Motor neuron (in vitro differentiated cells): ENCODE data around the gene SORCS1. TPM values are rescaled to one million over a fixed set of nuclear protein-coding genes. Genes with fewer than 3 reads are reported as not detected.

ENCODE experiments used
- ATAC-seq, 8 experiments: fragments of 200-7000 bp; cut with Tn5 transposase; replicated peaks in 6 of 8; 2 replicates each; pipeline ENCODE4 v1.8.0; 2021; ENCODE audit warnings: mild to moderate bottlenecking in 8 of 8, moderate library complexity in 8 of 8
- H3K27ac ChIP-seq, 2 donors: fragments of 250-450 bp; sonication (Bioruptor Pico); 2 replicates each; pipeline ENCODE4 v1.9.0; 2021; ENCODE audit warnings: antibody characterized with exemption in 2 of 2, mild to moderate bottlenecking in 2 of 2, moderate library complexity in 1 of 2
- H3K4me1 ChIP-seq, 2 donors: fragments of 250-450 bp; sonication (Bioruptor Pico); replicated peaks in 1 of 2; 2 replicates each; pipeline ENCODE4 v1.6.1; 2021; ENCODE audit warnings: antibody characterized with exemption in 2 of 2, mild to moderate bottlenecking in 2 of 2, moderate library complexity in 1 of 2
- H3K4me3 ChIP-seq, 5 donors: fragments of 250-450 bp; sonication (Bioruptor Pico); 2 replicates each; pipeline ENCODE4 v1.9.0; 2021; ENCODE audit warnings: antibody characterized with exemption in 5 of 5, mild to moderate bottlenecking in 5 of 5, moderate library complexity in 4 of 5
- WGBS, 10 experiments: fragments of 450-650 bp; shearing (Covaris generic); methylation state at CpG; one replicate each; pipeline ENCODE4 v1.0.0; 2022; 5-methylcytosine and 5-hydroxymethylcytosine counted together
- in situ Hi-C, 9 experiments: fragments of 400-800 bp; cut with MboI; loops; one replicate each; pipeline ENCODE4 v1.15.0; 2021; ENCODE audit warnings: low sequenced_read_pairs in 9 of 9, low pct_unique_long_range_greater_than_20kb in 2 of 9; ENCODE audit not compliant: unreplicated experiment in 9 of 9
- total RNA-seq, 8 experiments: library from RNA; unstranded; fragments of 300-600 nt; gene quantifications; 2 replicates each; pipeline versions ENCODE4 v1.2.3 to v1.2.4, GENCODE V29; 2022

Gene SORCS1
- total RNA-seq, 8 experiments from 2014 or later: 0.27 to 17.0 (median 11.0) TPM

- 17 to 100% (median 100%) methylated on average over 1 of the region's 1 CpG; no CpG with 5 or more reads in 7 of the 10 experiments for WGBS, 10 experiments
- peak in 4 of 8 experiments; percentile 21 to 82 (median 36) for ATAC-seq
- Histone ChIP-seq H3K4me3 (no peak overlapping the region), H3K4me1 (peaks cover 0 to 4% of the 10 kb centered on the region in 2 donors), H3K27ac (no peak overlapping the region)
- in situ Hi-C loops: no loop called here
Measured at GRCh38 chr10:106960812-106961211, 203.7 kb downstream of the SORCS1 start.

GRCh38 chr10:106959521-106959920 is 205.0 kb downstream of the SORCS1 start:
- ATAC-seq: no peak
- peaks cover 0 to 4% of the 10 kb centered on the region in 2 donors for H3K4me1 ChIP-seq
- WGBS, 10 experiments: 3 to 100% (median 74%) methylated on average over 2 to 3 of the region's 3 CpGs
- no peak overlapping the region for H3K27ac ChIP-seq
- in situ Hi-C loops: no loop called here
- no peak overlapping the region for H3K4me3 ChIP-seq

DNA sequence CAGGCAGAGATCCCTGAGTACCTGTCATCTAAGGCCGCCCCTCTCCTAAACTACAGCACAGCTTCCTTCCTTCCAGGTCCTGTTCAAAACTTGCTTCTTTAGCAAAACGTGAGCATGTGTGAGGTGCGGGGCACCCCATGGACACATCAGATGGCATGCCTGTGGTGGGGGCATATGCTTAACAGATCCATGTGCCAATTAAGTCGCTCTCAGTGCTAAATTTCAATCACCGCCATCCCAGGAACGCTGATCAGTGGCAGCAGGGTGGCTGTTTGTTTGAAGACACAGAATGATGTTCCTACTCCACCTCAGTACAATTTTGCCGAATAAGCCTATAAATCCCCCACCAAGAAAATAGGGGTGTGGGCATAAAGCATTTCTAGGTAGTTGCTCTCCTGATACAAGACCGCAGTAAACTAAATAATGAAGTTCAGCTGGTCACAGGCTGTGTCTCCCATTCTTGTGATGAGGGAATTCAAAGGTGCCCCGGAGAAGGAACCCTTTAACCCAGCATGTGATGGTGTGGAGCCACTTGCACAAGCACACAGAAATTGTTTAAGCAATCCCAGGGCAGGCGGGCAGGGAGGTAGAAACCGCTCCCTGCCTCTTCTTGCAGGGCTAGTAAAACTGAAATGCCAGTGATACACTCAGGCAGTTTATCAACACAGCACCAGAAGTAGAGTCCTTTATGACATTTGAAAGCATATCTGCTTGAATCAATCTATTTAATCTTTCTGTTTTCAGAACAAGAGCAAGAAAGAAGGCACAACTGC is 205.7 kb downstream of the SORCS1 start:
- peaks cover 0 to 4% of the 10 kb centered on the region in 2 donors for H3K4me1 ChIP-seq
- WGBS, 10 experiments: 56 to 95% (median 86%) methylated on average over 2 to 8 of the region's 11 CpGs; no CpG with 5 or more reads in 2 of the 10 experiments
- no peak overlapping the region for H3K27ac ChIP-seq
- in situ Hi-C loops: no loop called here
- ATAC-seq: no peak
- no peak overlapping the region for H3K4me3 ChIP-seq

DNA sequence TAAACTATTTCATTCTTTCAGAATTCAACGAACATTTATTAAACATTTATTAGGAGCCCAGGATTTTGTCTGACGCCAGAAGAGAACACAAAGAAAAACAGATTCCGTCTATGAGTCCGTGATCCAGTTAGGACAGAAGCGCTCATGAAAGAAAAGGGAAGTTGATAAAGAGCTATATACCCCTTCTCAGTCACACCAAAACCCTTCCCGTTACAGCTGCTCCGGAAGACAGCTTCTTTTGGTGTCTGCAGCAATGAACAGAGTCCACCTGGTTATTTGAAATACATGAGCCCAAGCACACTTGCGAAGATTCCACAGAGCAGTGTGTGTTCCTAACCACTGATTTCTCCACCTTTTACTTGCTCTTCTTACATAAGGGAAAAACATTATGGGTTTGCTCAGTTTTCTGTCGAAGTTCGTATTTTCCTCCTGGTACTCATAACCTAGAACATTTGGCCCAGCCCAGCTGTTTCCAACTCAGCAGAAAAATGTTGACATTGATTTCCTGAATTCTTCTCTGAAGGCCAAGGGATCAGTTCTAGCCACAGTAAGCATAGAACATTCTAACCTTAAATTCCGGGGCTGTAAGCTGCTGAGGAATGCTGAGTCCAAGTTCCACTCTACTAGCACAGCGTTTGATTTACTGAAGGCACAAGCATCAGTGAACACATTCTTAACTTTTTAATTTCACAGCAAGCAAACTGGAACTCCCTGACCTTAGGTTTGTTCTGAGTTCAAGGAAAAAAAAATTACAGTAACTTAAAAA is 206.5 kb downstream of the SORCS1 start:
- in situ Hi-C loops: no loop called here
- WGBS, 10 experiments: 5 to 98% (median 84%) methylated on average over 4 to 12 of the region's 12 CpGs; no CpG with 5 or more reads in 1 of the 10 experiments
- no peak overlapping the region for H3K27ac ChIP-seq
- H3K4me3 ChIP-seq: no peak overlapping the region
- H3K4me1 ChIP-seq: peaks cover 0 to 4% of the 10 kb centered on the region in 2 donors
- ATAC-seq: no peak

DNA sequence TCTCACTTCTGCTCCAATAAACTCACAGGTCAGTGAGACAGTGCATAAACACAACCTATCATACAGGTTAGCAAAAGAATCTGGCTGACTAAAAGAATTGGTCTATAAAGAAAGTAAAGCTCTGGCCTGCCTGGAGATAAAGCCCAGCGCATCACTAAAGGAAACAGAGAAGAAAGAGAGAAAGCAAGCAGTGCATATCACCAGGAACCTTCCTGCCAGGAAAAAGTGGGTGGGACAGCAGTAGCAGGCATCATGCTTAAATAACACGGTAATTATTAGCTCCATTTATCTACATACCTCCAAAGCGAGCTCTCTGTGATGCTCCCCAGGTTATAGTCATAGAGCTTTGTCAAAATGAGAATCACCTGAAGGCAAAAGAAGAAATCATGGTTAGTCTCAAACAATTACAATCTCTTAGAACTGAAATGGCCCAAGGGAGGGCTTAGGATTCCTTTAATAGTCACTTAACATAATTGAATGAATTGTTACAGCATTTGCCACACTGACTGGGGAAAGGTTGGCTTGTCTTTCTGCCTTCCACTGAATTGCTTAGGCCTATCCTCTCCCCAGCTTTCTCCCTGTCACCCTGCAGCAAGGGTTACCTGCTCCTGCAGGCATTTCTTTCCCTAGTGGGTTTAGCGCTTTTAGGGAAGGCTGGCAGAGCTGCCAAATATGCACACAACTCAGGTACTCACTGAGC is 208.1 kb downstream of the SORCS1 start:
- ATAC-seq: peak in 1 of 8 experiments; percentile 30
- Histone ChIP-seq H3K4me1 (peaks cover 0 to 4% of the 10 kb centered on the region in 2 donors), H3K4me3 (no peak overlapping the region), H3K27ac (no peak overlapping the region)
- 9 to 100% (median 60%) methylated on average over 1 to 3 of the region's 4 CpGs; no CpG with 5 or more reads in 1 of the 10 experiments for WGBS, 10 experiments
- in situ Hi-C loops: no loop called here

DNA sequence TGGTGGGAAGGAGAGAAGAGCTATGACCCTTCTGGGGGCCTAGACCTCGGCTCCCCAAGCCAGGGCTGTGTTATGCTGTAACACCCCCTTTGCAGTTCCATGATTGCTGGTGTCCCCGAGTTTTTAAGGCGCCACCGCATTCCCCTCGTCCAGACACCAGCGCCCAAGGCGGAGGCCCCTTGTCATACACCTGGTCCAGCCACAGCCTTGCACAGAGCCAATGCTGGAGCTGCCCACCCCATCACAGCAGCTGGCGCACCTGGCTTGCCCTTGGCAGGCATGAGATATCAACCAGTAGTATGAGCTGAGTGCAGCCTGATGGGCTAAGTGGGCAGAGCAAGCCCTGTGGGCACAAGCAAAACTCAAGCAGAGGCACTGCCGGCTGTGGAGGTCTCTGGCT is 209.4 kb downstream of the SORCS1 start:
- Histone ChIP-seq H3K4me1 (peaks cover 7 to 9% of the 10 kb centered on the region in 2 donors), H3K27ac (no peak overlapping the region), H3K4me3 (no peak overlapping the region)
- in situ Hi-C loops: no loop called here
- no peak for ATAC-seq
- 40 to 97% (median 95%) methylated on average over 1 to 6 of the region's 9 CpGs; no CpG with 5 or more reads in 7 of the 10 experiments for WGBS, 10 experiments

DNA sequence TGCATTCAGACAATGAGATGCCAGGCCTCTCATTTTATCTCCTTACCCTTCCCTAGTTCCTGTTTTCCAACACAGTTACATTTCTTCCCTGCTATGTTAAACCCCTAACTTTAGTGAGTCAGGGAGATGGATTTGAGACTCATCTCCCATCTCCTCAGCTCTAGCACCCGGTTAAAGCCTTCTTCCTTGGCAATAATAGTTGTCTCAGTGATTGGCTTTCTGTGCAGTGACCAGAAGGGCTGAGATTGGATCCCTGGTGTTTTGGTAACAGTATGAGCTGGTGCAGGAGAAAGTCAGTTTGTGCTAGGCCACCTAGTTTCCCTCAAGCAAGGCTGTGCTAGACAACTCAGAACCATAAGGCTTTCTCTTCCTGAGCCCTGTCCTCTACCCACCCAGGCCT is 212.5 kb downstream of the SORCS1 start:
- no peak for ATAC-seq
- WGBS, 10 experiments: 0 to 100% (median 56%) methylated on average over 1 of the region's 1 CpG; no CpG with 5 or more reads in 4 of the 10 experiments
- Histone ChIP-seq H3K4me1 (peaks cover 8 to 16% of the 10 kb centered on the region in 2 donors), H3K4me3 (no peak overlapping the region), H3K27ac (no peak overlapping the region)
- in situ Hi-C loops: no loop called here

- ATAC-seq: peak in 2 of 8 experiments; percentile 70 to 79
- WGBS, 10 experiments: 12 to 68% (median 34%) methylated on average over 1 to 5 of the region's 5 CpGs; no CpG with 5 or more reads in 2 of the 10 experiments
- Histone ChIP-seq H3K4me3 (no peak overlapping the region), H3K4me1 (peaks cover 8 to 16% of the 10 kb centered on the region in 2 donors), H3K27ac (no peak overlapping the region)
- in situ Hi-C loops: no loop called here
Measured at GRCh38 chr10:106949680-106950478, 214.6 kb downstream of the SORCS1 start.

GRCh38 chr10:106947643-106948042 is 216.9 kb downstream of the SORCS1 start:
- in situ Hi-C loops: no loop called here
- ATAC-seq: no peak

DNA sequence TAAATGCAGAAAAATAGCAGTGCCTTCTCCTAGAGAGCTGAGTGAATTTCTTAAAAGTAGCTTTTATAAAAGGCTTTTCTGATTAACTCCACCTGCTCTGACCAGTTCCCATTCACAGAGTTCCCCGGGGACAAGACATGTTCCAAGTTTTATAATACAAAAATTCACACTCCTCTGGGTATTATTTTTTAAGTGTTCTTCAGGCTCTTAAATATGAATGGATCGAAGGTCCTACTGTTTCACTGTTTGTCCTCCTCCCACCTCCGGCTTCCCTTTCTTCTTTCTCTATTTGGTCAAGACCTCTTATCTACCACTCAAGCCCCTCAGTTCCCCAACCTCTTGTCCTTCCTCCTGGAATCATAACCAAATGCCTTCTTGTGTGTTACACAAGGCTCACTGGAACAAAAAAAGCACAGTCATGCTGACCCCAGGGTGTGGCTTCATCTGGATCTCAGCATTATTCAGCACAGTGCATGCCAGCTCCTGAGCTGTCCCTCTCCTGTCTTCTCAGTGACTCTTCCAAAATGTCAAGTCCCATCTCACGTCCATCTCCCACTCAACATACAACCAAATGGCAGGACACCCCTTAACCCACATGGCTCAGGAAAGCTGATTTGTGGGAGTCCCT is 222.4 kb downstream of the SORCS1 start:
- no peak overlapping the region for H3K27ac ChIP-seq
- in situ Hi-C loops: no loop called here
- peaks cover 7 to 14% of the 10 kb centered on the region in 2 donors for H3K4me1 ChIP-seq
- H3K4me3 ChIP-seq: no peak overlapping the region
- ATAC-seq: peak in 3 of 8 experiments; percentile 73 to 80 (median 76)
- WGBS, 10 experiments: 3 to 100% (median 80%) methylated on average over 1 to 4 of the region's 4 CpGs; no CpG with 5 or more reads in 1 of the 10 experiments

More at GRCh38 chr10:106947643-106948042, 216.9 kb downstream of the SORCS1 start:
- H3K27ac ChIP-seq: no peak overlapping the region
- H3K4me3 ChIP-seq: no peak overlapping the region
- H3K4me1 ChIP-seq: peaks cover 8 to 16% of the 10 kb centered on the region in 2 donors
- 23 to 100% (median 79%) methylated on average over 1 to 3 of the region's 3 CpGs; no CpG with 5 or more reads in 1 of the 10 experiments for WGBS, 10 experiments

- peaks cover 7 to 14% of the 10 kb centered on the region in 2 donors for H3K4me1 ChIP-seq
- ATAC-seq: no peak
- in situ Hi-C loops: no loop called here
- WGBS, 10 experiments: 13 to 100% (median 80%) methylated on average over 1 to 5 of the region's 5 CpGs; no CpG with 5 or more reads in 1 of the 10 experiments
- H3K4me3 ChIP-seq: no peak overlapping the region
- no peak overlapping the region for H3K27ac ChIP-seq
Measured at GRCh38 chr10:106941297-106942034, 223.0 kb downstream of the SORCS1 start.
